HG02840 (cell line): ENCODE results near the gene ARMH3.
"Not testable (repeated sequence)": the region's sequence is repeated elsewhere in the genome, so short reads cannot be mapped to it uniquely, and the experiment has no call there.

Source experiments
- ATAC-seq: cut with Tn5 transposase; IDR thresholded peaks from one replicate; pipeline ENCODE4 v1.9.1; 2021; ENCODE audit warnings: mild to moderate bottlenecking, moderate library complexity, moderate number of reproducible peaks; ENCODE audit not compliant: unreplicated experiment, low FRiP score

The ARMH3 gene

GRCh38 chr10:102054881-102055646 is 909 bp downstream of the ARMH3 start:
- ATAC-seq = not testable (repeated sequence)

GRCh38 chr10:102046095-102046494 is 9.9 kb downstream of the ARMH3 start:
- no peak for ATAC-seq

- ATAC-seq = no peak
Measured at GRCh38 chr10:102045292-102045691, 10.7 kb downstream of the ARMH3 start.

GRCh38 chr10:102040305-102041050 is 15.5 kb downstream of the ARMH3 start:
- no peak for ATAC-seq

GRCh38 chr10:102038410-102038809 is 17.6 kb downstream of the ARMH3 start:
- no peak for ATAC-seq

- ATAC-seq = not testable (repeated sequence)
Measured at GRCh38 chr10:102035807-102036206, 20.2 kb downstream of the ARMH3 start.

- no peak for ATAC-seq
Measured at GRCh38 chr10:102033787-102034186, 22.2 kb downstream of the ARMH3 start.

GRCh38 chr10:102027261-102027660 is 28.7 kb downstream of the ARMH3 start:
- ATAC-seq = no peak

GRCh38 chr10:102024799-102025198 is 31.2 kb downstream of the ARMH3 start:
- no peak for ATAC-seq

GRCh38 chr10:102020938-102021337 is 35.0 kb downstream of the ARMH3 start:
- ATAC-seq = no peak

GRCh38 chr10:102017295-102017694 is 38.7 kb downstream of the ARMH3 start:
- no peak for ATAC-seq

GRCh38 chr10:102016416-102016815 is 39.6 kb downstream of the ARMH3 start:
- no peak for ATAC-seq

GRCh38 chr10:102010961-102011360 is 45.0 kb downstream of the ARMH3 start:
- no peak for ATAC-seq

GRCh38 chr10:102009801-102010425 is 46.1 kb downstream of the ARMH3 start:
- ATAC-seq = no peak

GRCh38 chr10:102007796-102008195 is 48.2 kb downstream of the ARMH3 start:
- ATAC-seq = no peak

GRCh38 chr10:102007031-102007430 is 48.9 kb downstream of the ARMH3 start:
- ATAC-seq = not testable (repeated sequence)

- no peak for ATAC-seq
Measured at GRCh38 chr10:102004376-102004775, 51.6 kb downstream of the ARMH3 start.

- no peak for ATAC-seq
Measured at GRCh38 chr10:102003541-102003940, 52.4 kb downstream of the ARMH3 start.

- no peak for ATAC-seq
Measured at GRCh38 chr10:102001435-102002068, 54.4 kb downstream of the ARMH3 start.

GRCh38 chr10:101997803-101998202 is 58.2 kb downstream of the ARMH3 start:
- no peak for ATAC-seq
